ENCODE data around the gene CCDC187. TPM values are rescaled to one million over a fixed set of nuclear protein-coding genes. Genes with fewer than 3 reads are reported as not detected.
A peak's percentile ranks its signal among the peaks of the same experiment; 100 is the strongest.

CCDC187 gene
- total RNA-seq, 2 donors from 2014 or later: 1.3 to 2.3 TPM

DNA sequence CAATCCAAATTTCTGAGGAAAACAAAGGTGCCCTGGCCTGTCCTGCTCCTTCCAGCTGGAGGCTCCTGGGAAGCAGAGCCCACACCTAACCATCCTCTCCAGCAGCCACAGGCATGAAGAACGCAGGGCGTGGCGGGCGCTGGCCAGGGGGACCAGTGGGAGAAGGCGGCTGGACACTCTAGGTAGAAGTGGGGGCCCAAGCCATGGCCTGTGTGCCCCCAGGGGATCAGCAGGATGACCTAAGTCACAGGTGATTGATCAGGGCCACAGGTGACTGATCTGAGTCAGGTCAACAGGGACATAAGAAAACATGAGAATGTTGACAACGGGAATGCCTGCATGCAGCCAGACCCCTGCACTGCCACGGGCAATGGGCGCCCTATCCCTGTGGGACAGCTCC lies 61.6 kb downstream of the CCDC187 start:
- 89 to 92% methylated on average over 8 of the region's 8 CpGs for WGBS, 2 donors
- Histone ChIP-seq H3K9me3 (no peaks in the 10 kb centered on the region), H3K27ac (no peak overlapping the region), H3K4me3 (no peak overlapping the region), H3K36me3 (replicated peaks in 1 of 2; ENCODE audit: insufficient read depth in 1 of 2, low read depth in 2 of 2) (no peaks in the 10 kb centered on the region), H3K27me3 (no peaks in the 10 kb centered on the region), H3K4me1 (peaks cover 84% of the 10 kb centered on the region)
- intact Hi-C loops (cut with DNase I): no loop called here
- no peak for ATAC-seq
- TF ChIP-seq POLR2A (IDR thresholded peaks at IDR 0.05): no peak
- TF ChIP-seq, protein P1, sequence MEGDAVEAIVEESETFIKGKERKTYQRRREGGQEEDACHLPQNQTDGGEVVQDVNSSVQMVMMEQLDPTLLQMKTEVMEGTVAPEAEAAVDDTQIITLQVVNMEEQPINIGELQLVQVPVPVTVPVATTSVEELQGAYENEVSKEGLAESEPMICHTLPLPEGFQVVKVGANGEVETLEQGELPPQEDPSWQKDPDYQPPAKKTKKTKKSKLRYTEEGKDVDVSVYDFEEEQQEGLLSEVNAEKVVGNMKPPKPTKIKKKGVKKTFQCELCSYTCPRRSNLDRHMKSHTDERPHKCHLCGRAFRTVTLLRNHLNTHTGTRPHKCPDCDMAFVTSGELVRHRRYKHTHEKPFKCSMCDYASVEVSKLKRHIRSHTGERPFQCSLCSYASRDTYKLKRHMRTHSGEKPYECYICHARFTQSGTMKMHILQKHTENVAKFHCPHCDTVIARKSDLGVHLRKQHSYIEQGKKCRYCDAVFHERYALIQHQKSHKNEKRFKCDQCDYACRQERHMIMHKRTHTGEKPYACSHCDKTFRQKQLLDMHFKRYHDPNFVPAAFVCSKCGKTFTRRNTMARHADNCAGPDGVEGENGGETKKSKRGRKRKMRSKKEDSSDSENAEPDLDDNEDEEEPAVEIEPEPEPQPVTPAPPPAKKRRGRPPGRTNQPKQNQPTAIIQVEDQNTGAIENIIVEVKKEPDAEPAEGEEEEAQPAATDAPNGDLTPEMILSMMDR (IDR thresholded peaks at IDR 0.05): no peak
- no peak for DNase-seq

DNA sequence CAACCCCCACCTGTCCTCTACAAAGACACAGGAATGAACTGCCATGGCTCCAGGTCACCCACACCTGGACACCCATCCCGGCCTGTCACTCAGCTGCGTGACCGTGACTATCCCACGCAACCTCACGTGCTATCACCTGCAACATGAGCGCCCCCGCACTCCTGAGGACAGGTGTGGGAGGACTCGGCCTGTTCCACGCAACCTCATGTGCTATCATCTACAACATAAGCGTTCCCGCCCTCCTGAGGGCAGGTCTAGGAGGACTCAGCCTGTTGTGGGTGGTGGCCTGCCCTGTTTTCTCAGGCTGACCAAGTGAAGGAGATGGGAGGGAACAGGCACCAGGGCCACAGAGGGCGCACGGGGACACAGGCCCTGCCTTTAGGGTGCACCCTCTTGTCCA lies 62.4 kb downstream of the CCDC187 start:
- DNase-seq: no peak
- intact Hi-C loops (cut with DNase I): no loop called here
- ATAC-seq: no peak
- TF ChIP-seq POLR2A (IDR thresholded peaks at IDR 0.05): no peak
- TF ChIP-seq, protein P1 (IDR thresholded peaks at IDR 0.05): no peak
- 79 to 85% methylated on average over 12 to 13 of the region's 13 CpGs for WGBS, 2 donors
- H3K4me3 ChIP-seq: no peak overlapping the region
- peaks cover 81% of the 10 kb centered on the region for H3K4me1 ChIP-seq
- no peaks in the 10 kb centered on the region for H3K36me3 ChIP-seq (replicated peaks in 1 of 2; ENCODE audit: insufficient read depth in 1 of 2, low read depth in 2 of 2)
- H3K27me3 ChIP-seq: no peaks in the 10 kb centered on the region
- H3K27ac ChIP-seq: no peak overlapping the region
- no peaks in the 10 kb centered on the region for H3K9me3 ChIP-seq

GRCh38 chr9:136240941-136241340 lies 63.0 kb downstream of the CCDC187 start:
- intact Hi-C loops (cut with DNase I): no loop called here
- H3K27ac ChIP-seq: no peak overlapping the region
- WGBS, 2 donors: 82 to 87% methylated on average over 18 to 20 of the region's 20 CpGs
- H3K36me3 ChIP-seq (replicated peaks in 1 of 2; ENCODE audit: insufficient read depth in 1 of 2, low read depth in 2 of 2): no peaks in the 10 kb centered on the region
- ATAC-seq (no peak), DNase-seq (no peak)
- no peaks in the 10 kb centered on the region for H3K9me3 ChIP-seq
- peaks cover 75% of the 10 kb centered on the region for H3K4me1 ChIP-seq
- H3K27me3 ChIP-seq: no peaks in the 10 kb centered on the region
- no peak overlapping the region for H3K4me3 ChIP-seq
- TF ChIP-seq, protein P1 (IDR thresholded peaks at IDR 0.05): no peak
- no peak for TF ChIP-seq POLR2A (IDR thresholded peaks at IDR 0.05)

GRCh38 chr9:136239983-136240330 lies 63.9 kb downstream of the CCDC187 start:
- Histone ChIP-seq H3K27me3 (no peaks in the 10 kb centered on the region), H3K36me3 (replicated peaks in 1 of 2; ENCODE audit: insufficient read depth in 1 of 2, low read depth in 2 of 2) (peaks cover 0 to 4% of the 10 kb centered on the region in 2 donors), H3K27ac (peak overlapping the region in 1 of 4 donors; percentile 4), H3K9me3 (no peaks in the 10 kb centered on the region), H3K4me1 (peaks cover 73% of the 10 kb centered on the region), H3K4me3 (no peak overlapping the region)
- TF ChIP-seq, protein P1 (IDR thresholded peaks at IDR 0.05): no peak
- TF ChIP-seq POLR2A (IDR thresholded peaks at IDR 0.05): no peak
- 65 to 77% methylated on average over 2 of the region's 2 CpGs for WGBS, 2 donors
- no peak for ATAC-seq
- intact Hi-C loops (cut with DNase I): no loop called here
- no peak for DNase-seq

DNA sequence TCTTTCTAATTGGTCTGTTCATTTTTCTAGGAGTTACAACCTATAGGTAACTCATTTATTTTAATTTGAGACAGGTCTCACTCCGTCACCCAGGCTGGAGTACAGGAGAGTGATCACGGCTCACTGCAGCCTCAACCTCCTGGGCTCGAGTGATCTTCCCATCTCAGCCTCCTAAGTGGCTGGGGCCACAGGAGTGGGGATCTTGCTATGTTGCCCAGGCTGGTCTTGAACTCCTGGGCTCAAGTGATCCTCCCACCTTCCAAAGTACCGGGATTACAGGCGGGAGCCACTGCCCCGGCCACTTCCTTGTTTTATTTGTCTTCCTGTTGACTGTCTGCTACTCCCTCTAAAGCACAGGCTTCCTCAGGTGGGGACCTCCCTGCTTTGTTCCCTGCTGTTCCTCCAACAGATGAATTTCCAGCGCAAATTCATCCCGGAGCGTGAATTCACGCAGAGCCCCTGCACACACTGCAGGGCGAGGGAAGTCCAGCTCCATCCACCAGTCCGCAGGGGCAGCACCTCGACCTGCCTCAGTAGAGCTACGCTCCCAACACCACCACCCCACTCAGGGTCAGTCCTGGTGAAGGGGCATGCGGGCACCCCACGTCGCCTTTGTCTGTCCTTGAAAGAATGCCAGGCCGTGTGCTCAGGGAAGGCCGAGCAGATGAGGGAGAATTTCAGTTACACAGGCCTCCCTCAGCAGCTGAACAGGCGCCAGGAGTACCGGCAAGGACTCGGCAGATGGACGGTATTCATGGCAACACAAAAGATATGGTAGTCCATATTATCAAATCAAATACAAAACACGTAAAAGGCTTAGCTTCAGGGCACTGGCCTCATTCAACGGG lies 64.5 kb downstream of the CCDC187 start:
- peaks cover 0 to 4% of the 10 kb centered on the region in 2 donors for H3K36me3 ChIP-seq (replicated peaks in 1 of 2; ENCODE audit: insufficient read depth in 1 of 2, low read depth in 2 of 2)
- no peak overlapping the region for H3K4me3 ChIP-seq
- H3K27me3 ChIP-seq: no peaks in the 10 kb centered on the region
- peaks cover 67% of the 10 kb centered on the region for H3K4me1 ChIP-seq
- 56 to 64% methylated on average over 22 to 25 of the region's 25 CpGs for WGBS, 2 donors
- ATAC-seq: peak; percentile 19
- peak overlapping the region in 3 of 4 donors; percentile 4 to 22 (median 7) for H3K27ac ChIP-seq
- TF ChIP-seq POLR2A (IDR thresholded peaks at IDR 0.05): no peak
- TF ChIP-seq, protein P1 (IDR thresholded peaks at IDR 0.05): no peak
- DNase-seq: peak in 3 of 4 donors; percentile 44 to 49 (median 47)
- intact Hi-C loops (cut with DNase I): no loop called here
- H3K9me3 ChIP-seq: no peaks in the 10 kb centered on the region

All from body of pancreas (tissue), 4 donors.